PFSK-1 (cell line): ENCODE data around the gene PCCA.

Experiments
- POLR2AphosphoS5 ChIP-seq: IDR thresholded peaks from 2 replicates; pipeline ENCODE4 v1.6.1; 2012; ENCODE audit warnings: low read depth, mild to moderate bottlenecking, control low read depth, low read length, moderate library complexity
- REST ChIP-seq, 2 experiments: IDR thresholded peaks; 2 replicates each; pipeline versions ENCODE4 v1.6.1 to v1.8.0; 2011 to 2012; ENCODE audit warnings: low read depth in 2 of 2, low read length in 2 of 2, control low read depth in 1 of 2, inconsistent platforms in 1 of 2, mild to moderate bottlenecking in 1 of 2, moderate library complexity in 1 of 2; ENCODE audit not compliant: insufficient read depth in 1 of 2
- TAF1 ChIP-seq: IDR thresholded peaks from 2 replicates; pipeline ENCODE4 v1.6.1; 2012; ENCODE audit warnings: low read length, control low read depth, borderline replicate concordance; ENCODE audit not compliant: insufficient read depth

- no peak for TF ChIP-seq TAF1
- no peak for TF ChIP-seq REST (IDR thresholded peaks at IDR 0.05; ENCODE audit: insufficient read depth in 1 of 2, low read depth in 2 of 2, low read length in 2 of 2)
- no peak for TF ChIP-seq POLR2AphosphoS5
These were observed 6.6 kb downstream of the PCCA start for GRCh38 chr13:100095498-100095897.
